ENCODE results near the gene CHD9NB. TPM values are rescaled to one million over a fixed set of nuclear protein-coding genes. Genes with fewer than 3 reads are reported as not detected.
A peak's percentile ranks its signal among the peaks of the same experiment; 100 is the strongest.

CHD9NB gene
- total and polyA plus RNA-seq, 9 of the 15 experiments (the other 6 are each of a cell fraction or from before 2014, with no cell fraction given) = 0.06 to 0.10 (median 0.07) TPM; not detected in 6

DNA sequence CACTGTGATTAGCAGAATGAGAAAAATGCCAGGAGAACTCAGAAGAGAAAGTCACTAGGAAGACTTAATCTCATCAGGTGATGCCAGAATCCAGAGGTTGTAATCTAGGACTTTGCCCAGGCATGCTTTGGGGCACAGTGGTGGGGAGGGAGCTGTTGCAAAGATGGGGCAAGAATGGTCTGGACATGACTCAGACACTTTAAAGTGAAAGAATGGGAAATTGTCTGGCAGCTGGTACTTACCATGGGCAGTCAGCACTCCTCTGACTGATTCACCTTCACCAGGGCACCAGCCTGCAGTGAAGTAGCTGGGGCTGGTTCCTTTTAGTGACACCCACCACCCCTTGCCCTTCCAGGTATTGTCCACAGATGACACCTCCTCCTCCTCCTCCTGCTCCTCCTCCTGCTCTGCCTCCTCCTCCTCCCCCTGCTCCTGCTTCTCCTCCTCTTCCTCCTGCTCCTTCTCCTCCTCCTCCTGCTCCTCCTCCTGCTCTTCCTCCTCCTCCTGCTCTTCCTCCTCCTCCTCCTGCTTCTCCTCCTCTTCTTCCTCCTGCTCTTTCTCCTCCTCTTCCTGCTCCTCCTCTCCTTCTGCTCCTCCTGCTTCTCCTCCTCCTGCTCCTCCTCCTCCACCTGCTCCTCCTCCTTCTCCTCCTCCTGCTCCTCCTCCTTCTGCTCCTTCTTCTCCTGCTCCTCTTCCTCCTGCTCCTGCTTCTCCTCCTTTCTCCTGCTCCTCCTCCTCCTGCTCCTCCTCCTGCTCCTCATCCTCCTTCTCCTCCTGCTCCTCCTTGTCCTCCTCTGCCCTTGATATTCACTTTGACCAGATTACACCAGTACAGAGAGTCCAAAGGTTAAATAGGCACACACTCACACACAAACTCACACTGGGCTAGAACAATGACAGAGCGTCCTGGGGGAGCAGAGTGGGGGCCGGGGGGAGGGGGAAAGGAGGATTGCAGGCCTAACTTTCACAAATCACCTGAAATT, at the start of gene CHD9NB (continued):
- TF ChIP-seq, protein P1, sequence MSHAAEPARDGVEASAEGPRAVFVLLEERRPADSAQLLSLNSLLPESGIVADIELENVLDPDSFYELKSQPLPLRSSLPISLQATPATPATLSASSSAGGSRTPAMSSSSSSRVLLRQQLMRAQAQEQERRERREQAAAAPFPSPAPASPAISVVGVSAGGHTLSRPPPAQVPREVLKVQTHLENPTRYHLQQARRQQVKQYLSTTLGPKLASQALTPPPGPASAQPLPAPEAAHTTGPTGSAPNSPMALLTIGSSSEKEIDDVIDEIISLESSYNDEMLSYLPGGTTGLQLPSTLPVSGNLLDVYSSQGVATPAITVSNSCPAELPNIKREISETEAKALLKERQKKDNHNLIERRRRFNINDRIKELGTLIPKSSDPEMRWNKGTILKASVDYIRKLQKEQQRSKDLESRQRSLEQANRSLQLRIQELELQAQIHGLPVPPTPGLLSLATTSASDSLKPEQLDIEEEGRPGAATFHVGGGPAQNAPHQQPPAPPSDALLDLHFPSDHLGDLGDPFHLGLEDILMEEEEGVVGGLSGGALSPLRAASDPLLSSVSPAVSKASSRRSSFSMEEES (CRISPR knock-in tag; IDR thresholded peaks at IDR 0.05) = no peak
- TF ChIP-seq, protein P2, sequence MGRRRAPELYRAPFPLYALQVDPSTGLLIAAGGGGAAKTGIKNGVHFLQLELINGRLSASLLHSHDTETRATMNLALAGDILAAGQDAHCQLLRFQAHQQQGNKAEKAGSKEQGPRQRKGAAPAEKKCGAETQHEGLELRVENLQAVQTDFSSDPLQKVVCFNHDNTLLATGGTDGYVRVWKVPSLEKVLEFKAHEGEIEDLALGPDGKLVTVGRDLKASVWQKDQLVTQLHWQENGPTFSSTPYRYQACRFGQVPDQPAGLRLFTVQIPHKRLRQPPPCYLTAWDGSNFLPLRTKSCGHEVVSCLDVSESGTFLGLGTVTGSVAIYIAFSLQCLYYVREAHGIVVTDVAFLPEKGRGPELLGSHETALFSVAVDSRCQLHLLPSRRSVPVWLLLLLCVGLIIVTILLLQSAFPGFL (CRISPR knock-in tag; IDR thresholded peaks at IDR 0.05) = no peak
- TF ChIP-seq, protein P3, sequence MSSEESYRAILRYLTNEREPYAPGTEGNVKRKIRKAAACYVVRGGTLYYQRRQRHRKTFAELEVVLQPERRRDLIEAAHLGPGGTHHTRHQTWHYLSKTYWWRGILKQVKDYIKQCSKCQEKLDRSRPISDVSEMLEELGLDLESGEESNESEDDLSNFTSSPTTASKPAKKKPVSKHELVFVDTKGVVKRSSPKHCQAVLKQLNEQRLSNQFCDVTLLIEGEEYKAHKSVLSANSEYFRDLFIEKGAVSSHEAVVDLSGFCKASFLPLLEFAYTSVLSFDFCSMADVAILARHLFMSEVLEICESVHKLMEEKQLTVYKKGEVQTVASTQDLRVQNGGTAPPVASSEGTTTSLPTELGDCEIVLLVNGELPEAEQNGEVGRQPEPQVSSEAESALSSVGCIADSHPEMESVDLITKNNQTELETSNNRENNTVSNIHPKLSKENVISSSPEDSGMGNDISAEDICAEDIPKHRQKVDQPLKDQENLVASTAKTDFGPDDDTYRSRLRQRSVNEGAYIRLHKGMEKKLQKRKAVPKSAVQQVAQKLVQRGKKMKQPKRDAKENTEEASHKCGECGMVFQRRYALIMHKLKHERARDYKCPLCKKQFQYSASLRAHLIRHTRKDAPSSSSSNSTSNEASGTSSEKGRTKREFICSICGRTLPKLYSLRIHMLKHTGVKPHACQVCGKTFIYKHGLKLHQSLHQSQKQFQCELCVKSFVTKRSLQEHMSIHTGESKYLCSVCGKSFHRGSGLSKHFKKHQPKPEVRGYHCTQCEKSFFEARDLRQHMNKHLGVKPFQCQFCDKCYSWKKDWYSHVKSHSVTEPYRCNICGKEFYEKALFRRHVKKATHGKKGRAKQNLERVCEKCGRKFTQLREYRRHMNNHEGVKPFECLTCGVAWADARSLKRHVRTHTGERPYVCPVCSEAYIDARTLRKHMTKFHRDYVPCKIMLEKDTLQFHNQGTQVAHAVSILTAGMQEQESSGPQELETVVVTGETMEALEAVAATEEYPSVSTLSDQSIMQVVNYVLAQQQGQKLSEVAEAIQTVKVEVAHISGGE (CRISPR knock-in tag; IDR thresholded peaks at IDR 0.05) = no peak
- no peak for TF ChIP-seq DNMT1 (IDR thresholded peaks at IDR 0.05)
- no peak for TF ChIP-seq SRF (CRISPR knock-in tag; IDR thresholded peaks at IDR 0.05)
- TF ChIP-seq HIVEP1 (CRISPR knock-in tag; IDR thresholded peaks at IDR 0.05) = no peak
- TF ChIP-seq COPS2 (conservative IDR thresholded peaks at IDR 0.05) = no peak
- TF ChIP-seq HDAC3 (IDR thresholded peaks at IDR 0.05; ENCODE audit: borderline replicate concordance, partially characterized antibody) = no peak
- TF ChIP-seq, protein P4, sequence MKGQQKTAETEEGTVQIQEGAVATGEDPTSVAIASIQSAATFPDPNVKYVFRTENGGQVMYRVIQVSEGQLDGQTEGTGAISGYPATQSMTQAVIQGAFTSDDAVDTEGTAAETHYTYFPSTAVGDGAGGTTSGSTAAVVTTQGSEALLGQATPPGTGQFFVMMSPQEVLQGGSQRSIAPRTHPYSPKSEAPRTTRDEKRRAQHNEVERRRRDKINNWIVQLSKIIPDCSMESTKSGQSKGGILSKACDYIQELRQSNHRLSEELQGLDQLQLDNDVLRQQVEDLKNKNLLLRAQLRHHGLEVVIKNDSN (CRISPR knock-in tag; IDR thresholded peaks at IDR 0.05) = no peak
- TF ChIP-seq EHMT2 (IDR thresholded peaks at IDR 0.05) = 0 out of 2 replicates have a peak, but pooled peaks have one; percentile 52
- TF ChIP-seq SMAD4 (CRISPR knock-in tag; conservative IDR thresholded peaks at IDR 0.05) = no peak
- no peak for TF ChIP-seq FOXJ2 (tag; IDR thresholded peaks at IDR 0.05)
- no peak for TF ChIP-seq ELF2 (CRISPR knock-in tag; IDR thresholded peaks at IDR 0.05)
- no peak for TF ChIP-seq NCOA6 (IDR thresholded peaks at IDR 0.05)
- no peak for TF ChIP-seq ZNF384 (IDR thresholded peaks at IDR 0.05; ENCODE audit: low read depth, low read length)
- TF ChIP-seq PHB2 (IDR thresholded peaks at IDR 0.05; ENCODE audit: low read depth) = no peak
- no peak for TF ChIP-seq ZNF408 (CRISPR knock-in tag; IDR thresholded peaks at IDR 0.05; ENCODE audit: low read depth)
- TF ChIP-seq, protein P5, sequence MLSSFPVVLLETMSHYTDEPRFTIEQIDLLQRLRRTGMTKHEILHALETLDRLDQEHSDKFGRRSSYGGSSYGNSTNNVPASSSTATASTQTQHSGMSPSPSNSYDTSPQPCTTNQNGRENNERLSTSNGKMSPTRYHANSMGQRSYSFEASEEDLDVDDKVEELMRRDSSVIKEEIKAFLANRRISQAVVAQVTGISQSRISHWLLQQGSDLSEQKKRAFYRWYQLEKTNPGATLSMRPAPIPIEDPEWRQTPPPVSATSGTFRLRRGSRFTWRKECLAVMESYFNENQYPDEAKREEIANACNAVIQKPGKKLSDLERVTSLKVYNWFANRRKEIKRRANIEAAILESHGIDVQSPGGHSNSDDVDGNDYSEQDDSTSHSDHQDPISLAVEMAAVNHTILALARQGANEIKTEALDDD (IDR thresholded peaks at IDR 0.05) = no peak
- no peak for TF ChIP-seq ZC3H11A (IDR thresholded peaks at IDR 0.05; ENCODE audit: low read depth, low read length)

All from K562 (cell line).